ENCODE measurements around the gene BCAS1.

Gene BCAS1

GRCh38 chr20:53942973-53943372, 127.4 kb downstream of the BCAS1 start:
- no peak for DNase-seq (ENCODE audit: low read depth)
- TF ChIP-seq MAX (IDR thresholded peaks at IDR 0.05; ENCODE audit: low read depth, low read length) (no peak), POLR2A (IDR thresholded peaks at IDR 0.05; ENCODE audit: extremely low read depth, insufficient read length) (no peak), MYC (IDR thresholded peaks at IDR 0.05; ENCODE audit: low read depth, low read length) (no peak), CTCF (IDR thresholded peaks at IDR 0.05; ENCODE audit: low read depth, low read length) (no peak)
- no peak overlapping the region for H3K4me3 ChIP-seq (ENCODE audit: low read depth, low read length)

GRCh38 chr20:53942472-53942816, 128.0 kb downstream of the BCAS1 start:
- DNase-seq (ENCODE audit: low read depth) = no peak
- TF ChIP-seq MYC (IDR thresholded peaks at IDR 0.05; ENCODE audit: low read depth, low read length) = no peak
- TF ChIP-seq POLR2A (IDR thresholded peaks at IDR 0.05; ENCODE audit: extremely low read depth, insufficient read length) = no peak
- no peak for TF ChIP-seq CTCF (IDR thresholded peaks at IDR 0.05; ENCODE audit: low read depth, low read length)
- TF ChIP-seq MAX (IDR thresholded peaks at IDR 0.05; ENCODE audit: low read depth, low read length) = no peak
- H3K4me3 ChIP-seq (ENCODE audit: low read depth, low read length) = no peak overlapping the region

GRCh38 chr20:53941680-53942471, 128.5 kb downstream of the BCAS1 start:
- DNase-seq (ENCODE audit: low read depth) = no peak
- TF ChIP-seq MAX (IDR thresholded peaks at IDR 0.05; ENCODE audit: low read depth, low read length) = no peak
- no peak for TF ChIP-seq POLR2A (IDR thresholded peaks at IDR 0.05; ENCODE audit: extremely low read depth, insufficient read length)
- no peak for TF ChIP-seq MYC (IDR thresholded peaks at IDR 0.05; ENCODE audit: low read depth, low read length)
- no peak for TF ChIP-seq CTCF (IDR thresholded peaks at IDR 0.05; ENCODE audit: low read depth, low read length)
- H3K4me3 ChIP-seq (ENCODE audit: low read depth, low read length) = no peak overlapping the region

- H3K4me3 ChIP-seq (ENCODE audit: low read depth, low read length) = no peak overlapping the region
- DNase-seq (ENCODE audit: low read depth) = no peak
- no peak for TF ChIP-seq POLR2A (IDR thresholded peaks at IDR 0.05; ENCODE audit: extremely low read depth, insufficient read length)
- no peak for TF ChIP-seq MYC (IDR thresholded peaks at IDR 0.05; ENCODE audit: low read depth, low read length)
- TF ChIP-seq MAX (IDR thresholded peaks at IDR 0.05; ENCODE audit: low read depth, low read length) = no peak
- no peak for TF ChIP-seq CTCF (IDR thresholded peaks at IDR 0.05; ENCODE audit: low read depth, low read length)
These were observed 129.4 kb downstream of the BCAS1 start for GRCh38 chr20:53940907-53941545.

GRCh38 chr20:53940360-53940702, 130.1 kb downstream of the BCAS1 start:
- no peak overlapping the region for H3K4me3 ChIP-seq (ENCODE audit: low read depth, low read length)
- DNase-seq (ENCODE audit: low read depth) = no peak
- TF ChIP-seq CTCF (IDR thresholded peaks at IDR 0.05; ENCODE audit: low read depth, low read length) (no peak), POLR2A (IDR thresholded peaks at IDR 0.05; ENCODE audit: extremely low read depth, insufficient read length) (no peak), MAX (IDR thresholded peaks at IDR 0.05; ENCODE audit: low read depth, low read length) (no peak), MYC (IDR thresholded peaks at IDR 0.05; ENCODE audit: low read depth, low read length) (no peak)

Data from NB4 (cell line).